Thoracic aorta (tissue), 2 donors: ENCODE measurements around the gene STH. TPM values are rescaled to one million over a fixed set of nuclear protein-coding genes. Genes with fewer than 3 reads are reported as not detected.

Source experiments
- ATAC-seq: fragments of 150-250 bp; one replicate; pipeline ENCODE4 v1.8.0; 2017; ENCODE audit warnings: low read depth; ENCODE audit not compliant: insufficient number of reproducible peaks, low FRiP score
- DNase-seq: peaks from one replicate; pipeline ENCODE4 v3.0.0-alpha.2; 2020; ENCODE audit warnings: low spot score
- H3K27ac ChIP-seq, 2 donors: fragments of 200-600 bp; sonication (generic); 1 replicate in 1 of 2; 2 replicates in 1 of 2; pipeline ENCODE4 v1.5.1; 2016; ENCODE audit warnings: mild to moderate bottlenecking in 2 of 2, moderate library complexity in 2 of 2
- H3K27me3 ChIP-seq: fragments of 200-600 bp; sonication (generic); replicated peaks from 2 replicates; pipeline ENCODE4 v1.6.0; 2016; ENCODE audit warnings: mild to moderate bottlenecking; ENCODE audit not compliant: insufficient read depth
- H3K36me3 ChIP-seq: fragments of 200-600 bp; sonication (generic); one replicate; pipeline ENCODE4 v1.5.1; 2016
- H3K4me1 ChIP-seq, 2 donors: fragments of 200-600 bp; sonication (generic); 1 replicate in 1 of 2; 2 replicates in 1 of 2; pipeline versions ENCODE4 v1.5.1 to v1.6.0; 2016; ENCODE audit warnings: low read depth in 2 of 2, mild to moderate bottlenecking in 1 of 2; ENCODE audit not compliant: control insufficient read depth in 1 of 2
- H3K4me3 ChIP-seq: fragments of 200-600 bp; sonication (generic); 2 replicates; pipeline ENCODE4 v1.5.1; 2016; ENCODE audit warnings: mild to moderate bottlenecking
- H3K9me3 ChIP-seq: fragments of 200-600 bp; sonication (generic); 2 replicates; pipeline ENCODE4 v1.5.1; 2016
- CTCF ChIP-seq: fragments of 200-600 bp; sonication (generic); IDR thresholded peaks from one replicate; pipeline ENCODE4 v1.5.1; 2019; ENCODE audit warnings: antibody characterized with exemption
- total RNA-seq, 2 donors: library from RNA; depleted of rRNA; stranded (reverse); fragments of >200 nt; gene quantifications; one replicate each; pipeline versions ENCODE4 v1.1.0 to v1.2.3, GENCODE V29; 2016

STH gene
- total RNA-seq, 2 donors from 2014 or later: not detected

GRCh38 chr17:45951941-45952340 is 47.1 kb upstream of the STH start:
- Histone ChIP-seq H3K4me1 (peaks cover 0 to 18% of the 10 kb centered on the region in 2 donors), H3K27me3 (no peaks in the 10 kb centered on the region), H3K36me3 (no peaks in the 10 kb centered on the region), H3K27ac (no peak overlapping the region), H3K4me3 (no peak overlapping the region), H3K9me3 (no peaks in the 10 kb centered on the region)
- no peak for TF ChIP-seq CTCF
- ATAC-seq (no peak), DNase-seq (no peak)

GRCh38 chr17:45952814-45953320 is 46.2 kb upstream of the STH start:
- no peaks in the 10 kb centered on the region for H3K27me3 ChIP-seq
- DNase-seq: no peak
- no peaks in the 10 kb centered on the region for H3K9me3 ChIP-seq
- no peaks in the 10 kb centered on the region for H3K36me3 ChIP-seq
- no peak for ATAC-seq
- no peak for TF ChIP-seq CTCF
- H3K27ac ChIP-seq: no peak overlapping the region
- peaks cover 0 to 10% of the 10 kb centered on the region in 2 donors for H3K4me1 ChIP-seq
- H3K4me3 ChIP-seq: no peak overlapping the region

GRCh38 chr17:45953561-45953960 is 45.5 kb upstream of the STH start:
- ATAC-seq (no peak), DNase-seq (no peak)
- H3K4me1 ChIP-seq: peaks cover 0 to 3% of the 10 kb centered on the region in 2 donors

GRCh38 chr17:45954914-45955313 is 44.1 kb upstream of the STH start:
- Histone ChIP-seq H3K36me3 (no peaks in the 10 kb centered on the region), H3K4me3 (no peak overlapping the region), H3K27me3 (no peaks in the 10 kb centered on the region), H3K27ac (no peak overlapping the region), H3K4me1 (no peaks in the 10 kb centered on the region), H3K9me3 (no peaks in the 10 kb centered on the region)
- TF ChIP-seq CTCF: no peak
- ATAC-seq (no peak), DNase-seq (no peak)

More at GRCh38 chr17:45953561-45953960, 45.5 kb upstream of the STH start:
- no peaks in the 10 kb centered on the region for H3K36me3 ChIP-seq
- no peaks in the 10 kb centered on the region for H3K9me3 ChIP-seq
- H3K4me3 ChIP-seq: no peak overlapping the region
- no peak for TF ChIP-seq CTCF
- no peak overlapping the region for H3K27ac ChIP-seq
- no peaks in the 10 kb centered on the region for H3K27me3 ChIP-seq

GRCh38 chr17:45955326-45955725 is 43.7 kb upstream of the STH start:
- ATAC-seq (no peak), DNase-seq (no peak)
- no peaks in the 10 kb centered on the region for H3K36me3 ChIP-seq
- no peaks in the 10 kb centered on the region for H3K9me3 ChIP-seq
- H3K4me3 ChIP-seq: no peak overlapping the region
- no peak overlapping the region for H3K27ac ChIP-seq
- H3K4me1 ChIP-seq: no peaks in the 10 kb centered on the region
- no peak for TF ChIP-seq CTCF
- no peaks in the 10 kb centered on the region for H3K27me3 ChIP-seq
